GM15510 (cell line): Measurements from ENCODE around the gene BCL11A.

Experiments
- POLR2A ChIP-seq: IDR thresholded peaks from 3 replicates; pipeline ENCODE4 v1.6.1; 2011; ENCODE audit warnings: borderline replicate concordance; ENCODE audit not compliant: insufficient read length; ENCODE audit errors: extremely low read depth

The BCL11A gene

DNA sequence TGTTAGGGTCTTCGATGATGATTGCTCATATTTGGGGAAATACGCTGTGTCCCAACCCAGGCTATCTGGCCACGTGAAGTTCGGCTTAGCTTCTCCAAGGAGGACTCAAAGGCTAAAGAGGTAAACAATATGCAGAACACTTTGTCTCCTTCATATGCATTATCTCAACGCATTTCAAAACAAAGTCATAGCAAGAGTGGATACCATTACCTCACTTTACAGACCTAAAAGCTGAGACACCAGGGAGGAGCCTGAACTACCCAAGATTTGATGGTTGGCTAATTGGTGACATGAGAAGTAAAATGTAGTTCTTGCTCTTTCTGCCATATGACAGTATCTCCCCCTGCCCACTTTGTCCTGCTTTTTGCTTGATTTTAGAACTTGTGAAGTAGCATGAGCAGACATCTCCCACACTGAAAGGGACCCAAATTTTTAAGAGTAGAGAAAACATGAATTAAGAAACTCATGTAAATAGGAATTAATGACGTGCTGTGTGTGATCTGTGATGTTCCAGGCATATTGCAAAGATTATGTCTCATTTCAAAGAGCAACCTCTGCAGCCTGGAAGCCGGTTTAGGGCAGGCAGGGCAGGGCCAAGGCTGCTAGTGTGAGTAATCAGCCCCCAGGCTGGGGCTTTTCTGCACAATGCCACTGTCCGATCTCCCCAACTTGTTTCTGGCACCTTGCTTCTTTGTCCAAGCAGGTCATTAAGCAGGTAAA, 144.5 kb downstream of the BCL11A start:
- TF ChIP-seq POLR2A = no peak

DNA sequence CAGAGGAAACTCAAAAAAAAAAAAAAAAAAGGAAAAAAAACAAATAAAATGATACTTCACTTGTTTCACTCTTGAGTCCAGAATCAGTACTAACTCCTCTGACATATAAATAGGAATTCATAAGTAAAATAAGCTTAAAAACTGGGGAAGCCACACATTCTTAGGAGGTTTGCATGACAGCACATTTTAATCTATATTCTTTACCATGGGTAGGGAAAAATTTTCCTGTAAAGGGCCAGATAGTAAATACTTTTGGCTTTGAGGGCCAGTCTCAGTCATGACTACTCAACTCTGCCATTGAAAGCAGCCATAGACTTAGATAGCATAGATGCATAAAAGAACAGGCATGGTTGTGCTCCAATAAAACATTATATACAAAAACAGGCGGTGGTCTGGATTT, 145.2 kb downstream of the BCL11A start:
- no peak for TF ChIP-seq POLR2A

- no peak for TF ChIP-seq POLR2A
These were observed 146.1 kb downstream of the BCL11A start for GRCh38 chr2:60407398-60407797.

GRCh38 chr2:60406192-60406591, 147.3 kb downstream of the BCL11A start:
- TF ChIP-seq POLR2A = no peak

- TF ChIP-seq POLR2A = no peak
These were observed 148.1 kb downstream of the BCL11A start for GRCh38 chr2:60405271-60405919.
